ENCODE data around the gene CNN2. TPM values are rescaled to one million over a fixed set of nuclear protein-coding genes. Genes with fewer than 3 reads are reported as not detected.

CNN2 gene
- total RNA-seq, 1 experiment from 2014 or later = 524 TPM

DNA sequence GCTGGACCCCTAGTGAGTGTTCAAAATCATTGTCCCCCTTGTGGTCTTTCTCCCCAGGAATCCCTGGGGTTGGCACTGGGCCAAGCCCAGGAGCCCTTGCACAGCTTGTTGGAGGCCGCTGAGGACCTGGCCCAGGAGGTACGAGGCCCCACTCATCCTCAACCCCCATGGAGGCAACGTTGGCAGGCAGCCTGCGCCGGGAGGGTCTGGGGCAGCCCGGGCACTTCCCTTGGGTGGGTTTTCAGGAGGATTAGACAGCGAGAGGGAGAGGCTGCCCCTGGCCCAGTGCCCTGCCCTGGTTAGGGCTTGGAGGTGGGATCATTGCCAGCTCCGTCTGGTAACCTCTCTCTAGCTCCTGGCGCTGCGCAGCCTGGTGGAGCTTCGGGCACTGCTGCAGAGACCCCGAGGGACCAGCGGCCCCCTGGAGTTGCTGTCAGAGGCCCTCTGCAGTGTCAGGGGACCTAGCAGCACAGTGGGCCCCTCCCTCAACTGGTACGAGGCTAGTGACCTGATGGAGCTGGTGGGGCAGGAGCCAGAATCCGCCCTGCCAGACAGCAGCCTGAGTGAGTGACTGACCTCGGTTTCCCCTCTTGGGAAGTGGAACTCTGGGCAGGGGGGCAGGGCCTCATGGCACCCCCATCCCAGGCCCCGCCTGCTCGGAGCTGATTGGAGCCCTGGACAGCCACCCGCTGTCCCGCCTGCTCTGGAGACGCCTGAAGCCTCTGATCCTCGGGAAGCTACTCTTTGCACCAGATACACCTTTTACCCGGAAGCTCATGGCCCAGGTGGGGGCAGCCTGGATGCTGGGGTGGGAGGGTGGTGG, 16.5 kb downstream of the CNN2 start:
- whole genome bisulfite sequencing (ENCODE audit: extremely low coverage, insufficient read length, low lambda C conversion rate) = no CpG with 5 or more reads among the region's 23 CpGs
- Histone ChIP-seq H3K23me2 (ENCODE audit: insufficient read length, low read depth, low read length, poor library complexity, severe bottlenecking) (peaks cover 9% of the 10 kb centered on the region), H2BK15ac (ENCODE audit: low read depth, low read length) (no peak overlapping the region), H3T11ph (ENCODE audit: low read length) (no peak overlapping the region), H3K4me1 (ENCODE audit: insufficient read depth, low read length) (no peaks in the 10 kb centered on the region; the same call in 1 of the 2 replicates), H3K56ac (ENCODE audit: insufficient read length, low read depth, low read length) (no peak overlapping the region), H3K27ac (ENCODE audit: insufficient read length, low read depth, low read length) (no peak overlapping the region), H2BK12ac (ENCODE audit: insufficient read length, low read depth, low read length) (no peak overlapping the region), H3K79me1 (ENCODE audit: insufficient read depth, low read depth, low read length, poor library complexity, severe bottlenecking) (no peaks in the 10 kb centered on the region), H4K20me1 (ENCODE audit: control insufficient read depth, insufficient read depth, insufficient read length) (no peaks in the 10 kb centered on the region), H3K23ac (ENCODE audit: insufficient read length, low read depth, low read length) (no peak overlapping the region), H4K91ac (ENCODE audit: insufficient read length, low read depth, low read length) (no peak overlapping the region), H4K5ac (ENCODE audit: insufficient read length, low read depth, low read length) (no peak overlapping the region), H3K27me3 (ENCODE audit: insufficient read depth, low read length) (no peaks in the 10 kb centered on the region), H3K79me2 (ENCODE audit: insufficient read depth, low read length) (no peaks in the 10 kb centered on the region), H3K4ac (ENCODE audit: low read depth, low read length) (no peak overlapping the region), H2AK5ac (ENCODE audit: insufficient read length, low read length) (no peak overlapping the region), H4K8ac (replicated peaks; ENCODE audit: insufficient read length, low read depth, low read length) (no peak overlapping the region), H3K18ac (ENCODE audit: insufficient read length, low read depth, low read length) (no peak overlapping the region), H3K4me2 (ENCODE audit: insufficient read depth, insufficient read length, low read length) (no peak overlapping the region), H3K9me3 (ENCODE audit: control insufficient read depth, low read depth, low read length) (no peaks in the 10 kb centered on the region), H3K9ac (ENCODE audit: extremely low read depth, insufficient read length, low read length) (no peak overlapping the region), H2BK20ac (ENCODE audit: low read depth, low read length, poor library complexity, severe bottlenecking) (no peak overlapping the region), H2AFZ (ENCODE audit: low read length) (no peak overlapping the region), H3K14ac (ENCODE audit: insufficient read depth, low read length) (no peak overlapping the region), H2BK5ac (ENCODE audit: insufficient read length, low read length) (no peak overlapping the region), H2BK120ac (ENCODE audit: low read depth, low read length, poor library complexity, severe bottlenecking) (no peak overlapping the region)
- Mint-ChIP-seq H3K36me3 (ENCODE audit: insufficient read depth in 1 of 3, low read depth in 3 of 3) (peaks cover 6 to 27% (median 11%) of the 10 kb centered on the region in 3 experiments; a peak in 6 of 7 replicates), H3K9me3 (no peaks in the 10 kb centered on the region), H3K27me3 (ENCODE audit: low read depth) (peaks cover 2% of the 10 kb centered on the region; the same call in 1 of the 2 replicates), H3K4me1 (peaks cover 13 to 26% of the 10 kb centered on the region in 2 experiments), H3K27ac (no peak overlapping the region), H3K4me3 (no peak overlapping the region; a peak in 1 of 5 replicates)
- DNase-seq = peak; percentile 26
- TF ChIP-seq, protein P1, sequence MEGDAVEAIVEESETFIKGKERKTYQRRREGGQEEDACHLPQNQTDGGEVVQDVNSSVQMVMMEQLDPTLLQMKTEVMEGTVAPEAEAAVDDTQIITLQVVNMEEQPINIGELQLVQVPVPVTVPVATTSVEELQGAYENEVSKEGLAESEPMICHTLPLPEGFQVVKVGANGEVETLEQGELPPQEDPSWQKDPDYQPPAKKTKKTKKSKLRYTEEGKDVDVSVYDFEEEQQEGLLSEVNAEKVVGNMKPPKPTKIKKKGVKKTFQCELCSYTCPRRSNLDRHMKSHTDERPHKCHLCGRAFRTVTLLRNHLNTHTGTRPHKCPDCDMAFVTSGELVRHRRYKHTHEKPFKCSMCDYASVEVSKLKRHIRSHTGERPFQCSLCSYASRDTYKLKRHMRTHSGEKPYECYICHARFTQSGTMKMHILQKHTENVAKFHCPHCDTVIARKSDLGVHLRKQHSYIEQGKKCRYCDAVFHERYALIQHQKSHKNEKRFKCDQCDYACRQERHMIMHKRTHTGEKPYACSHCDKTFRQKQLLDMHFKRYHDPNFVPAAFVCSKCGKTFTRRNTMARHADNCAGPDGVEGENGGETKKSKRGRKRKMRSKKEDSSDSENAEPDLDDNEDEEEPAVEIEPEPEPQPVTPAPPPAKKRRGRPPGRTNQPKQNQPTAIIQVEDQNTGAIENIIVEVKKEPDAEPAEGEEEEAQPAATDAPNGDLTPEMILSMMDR (conservative IDR thresholded peaks at IDR 0.05) = no peak

Data from H9 (cell line).